HG03354 (cell line): ENCODE measurements around the gene EFNA5.

Experiments
- ATAC-seq: cut with Tn5 transposase; IDR thresholded peaks from one replicate; pipeline ENCODE4 v1.9.1; 2021; ENCODE audit warnings: mild to moderate bottlenecking; ENCODE audit not compliant: unreplicated experiment, poor library complexity, severe bottlenecking

The EFNA5 gene

GRCh38 chr5:107474716-107475489 is 195.8 kb downstream of the EFNA5 start:
- peak; percentile 71 for ATAC-seq

- no peak for ATAC-seq
Measured at GRCh38 chr5:107474361-107474715, 196.4 kb downstream of the EFNA5 start.

GRCh38 chr5:107472620-107473064 is 198.1 kb downstream of the EFNA5 start:
- ATAC-seq = no peak

- ATAC-seq = no peak
Measured at GRCh38 chr5:107470295-107470582, 200.5 kb downstream of the EFNA5 start.

GRCh38 chr5:107469485-107470294 is 201.0 kb downstream of the EFNA5 start:
- ATAC-seq = peak; percentile 41

- no peak for ATAC-seq
Measured at GRCh38 chr5:107469064-107469463, 201.7 kb downstream of the EFNA5 start.

- no peak for ATAC-seq
Measured at GRCh38 chr5:107468276-107468675, 202.5 kb downstream of the EFNA5 start.

GRCh38 chr5:107467137-107467932 is 203.4 kb downstream of the EFNA5 start:
- ATAC-seq = no peak

GRCh38 chr5:107466233-107466769 is 204.4 kb downstream of the EFNA5 start:
- no peak for ATAC-seq

GRCh38 chr5:107464876-107465275 is 205.9 kb downstream of the EFNA5 start:
- no peak for ATAC-seq

GRCh38 chr5:107464416-107464815 is 206.3 kb downstream of the EFNA5 start:
- ATAC-seq = no peak

- no peak for ATAC-seq
Measured at GRCh38 chr5:107463731-107464130, 207.0 kb downstream of the EFNA5 start.

GRCh38 chr5:107461770-107462169 is 209.0 kb downstream of the EFNA5 start:
- ATAC-seq = no peak

- ATAC-seq = no peak
Measured at GRCh38 chr5:107460789-107461188, 209.9 kb downstream of the EFNA5 start.

GRCh38 chr5:107459605-107460004 is 211.1 kb downstream of the EFNA5 start:
- ATAC-seq = no peak

- ATAC-seq = no peak
Measured at GRCh38 chr5:107458322-107458721, 212.4 kb downstream of the EFNA5 start.

- no peak for ATAC-seq
Measured at GRCh38 chr5:107457881-107458280, 212.9 kb downstream of the EFNA5 start.

- ATAC-seq = no peak
Measured at GRCh38 chr5:107457138-107457537, 213.6 kb downstream of the EFNA5 start.

- peak; percentile 75 for ATAC-seq
Measured at GRCh38 chr5:107456281-107456715, 214.4 kb downstream of the EFNA5 start.

- no peak for ATAC-seq
Measured at GRCh38 chr5:107455111-107455544, 215.6 kb downstream of the EFNA5 start.
